Endothelial cell of coronary artery (primary cell): ENCODE results near the gene CACNG7. TPM values are rescaled to one million over a fixed set of nuclear protein-coding genes. Genes with fewer than 3 reads are reported as not detected.

ENCODE experiments used
- total RNA-seq: library from RNA; depleted of rRNA; stranded (reverse); fragments of >200 nt; gene quantifications from 2 replicates; pipeline ENCODE4 v1.2.3, GENCODE V29; 2014

CACNG7 gene, protein sequence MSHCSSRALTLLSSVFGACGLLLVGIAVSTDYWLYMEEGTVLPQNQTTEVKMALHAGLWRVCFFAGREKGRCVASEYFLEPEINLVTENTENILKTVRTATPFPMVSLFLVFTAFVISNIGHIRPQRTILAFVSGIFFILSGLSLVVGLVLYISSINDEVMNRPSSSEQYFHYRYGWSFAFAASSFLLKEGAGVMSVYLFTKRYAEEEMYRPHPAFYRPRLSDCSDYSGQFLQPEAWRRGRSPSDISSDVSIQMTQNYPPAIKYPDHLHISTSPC
- 0.18 and 0.38 TPM in 2 replicates for total RNA-seq

DNA sequence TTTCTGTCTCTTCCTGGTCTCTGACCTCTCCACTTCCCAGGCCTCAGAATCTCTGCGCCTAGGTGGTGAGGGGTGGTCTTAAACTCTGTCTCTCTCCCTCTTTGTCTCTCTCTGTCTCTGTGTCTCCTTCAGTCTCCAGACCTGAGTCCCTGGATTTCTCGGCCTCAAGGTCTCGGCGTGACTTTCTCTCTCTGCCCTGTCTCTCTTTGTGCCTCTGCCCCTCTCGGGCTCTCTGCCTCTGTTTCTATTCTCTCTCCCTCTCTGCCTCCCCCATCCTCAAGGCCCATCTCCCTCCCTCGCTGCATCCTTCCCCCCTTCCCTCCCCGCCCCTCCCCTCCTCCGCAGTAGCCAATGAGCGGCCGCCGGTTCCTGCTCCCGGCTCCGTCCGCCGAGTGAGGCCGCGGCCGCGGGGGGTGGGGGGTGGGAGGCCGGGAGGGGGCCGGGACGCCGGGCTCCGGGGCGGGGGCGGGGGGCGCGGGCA, at the start of gene CACNG7:
Gene CACNG7, plus strand, starts transcription at position 344 of the 481 bp plus-strand sequence. CDS start 3,554 bp downstream, outside the sequence.

DNA sequence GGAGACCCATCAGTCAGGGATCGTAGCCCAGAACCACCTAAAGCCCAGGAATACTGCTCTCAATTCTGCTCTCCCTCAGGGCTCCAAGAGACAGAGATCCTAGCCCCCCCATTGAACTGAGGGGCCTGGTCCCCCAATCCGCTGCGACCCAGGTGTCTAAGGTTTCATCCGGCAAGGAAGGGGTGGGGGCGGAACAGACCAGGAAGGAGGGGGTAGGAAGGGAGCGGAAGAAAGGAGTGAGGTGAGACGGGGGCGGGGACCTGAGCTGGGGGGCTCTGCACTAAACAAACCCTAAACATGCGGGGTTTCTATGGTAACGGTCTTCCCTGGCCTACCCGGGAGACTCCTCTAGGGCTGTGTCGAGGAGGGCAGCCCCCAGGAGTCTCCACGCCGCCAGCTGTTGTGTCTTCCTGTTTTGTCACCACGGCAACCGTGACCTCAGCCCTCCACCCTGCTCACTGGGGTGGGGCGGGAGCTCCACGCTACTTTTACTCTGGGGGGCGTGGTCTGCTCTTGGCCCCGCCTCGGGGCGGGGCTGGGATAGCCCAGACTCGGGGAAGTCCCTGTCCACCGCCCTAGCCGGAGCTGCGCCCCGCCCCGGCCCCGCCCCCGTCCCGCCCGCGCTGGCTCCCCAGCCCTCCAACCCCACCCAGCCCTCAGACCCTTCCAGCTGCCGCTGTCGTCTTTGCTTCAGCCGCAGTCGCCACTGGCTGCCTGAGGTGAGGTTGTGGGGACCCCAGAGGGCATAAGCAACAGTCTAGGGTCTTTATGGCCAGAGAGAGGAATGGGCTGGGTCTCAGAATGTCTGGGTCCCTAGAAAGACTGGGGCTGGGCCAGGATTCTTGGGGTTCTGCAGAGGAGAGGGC, 41.6 kb upstream of the CACNG7 start, which contains the start of gene MYADM:
Gene MYADM, plus strand, starts transcription at position 659 of the 866 bp plus-strand sequence. CDS start 5,647 bp downstream, outside the sequence.

DNA sequence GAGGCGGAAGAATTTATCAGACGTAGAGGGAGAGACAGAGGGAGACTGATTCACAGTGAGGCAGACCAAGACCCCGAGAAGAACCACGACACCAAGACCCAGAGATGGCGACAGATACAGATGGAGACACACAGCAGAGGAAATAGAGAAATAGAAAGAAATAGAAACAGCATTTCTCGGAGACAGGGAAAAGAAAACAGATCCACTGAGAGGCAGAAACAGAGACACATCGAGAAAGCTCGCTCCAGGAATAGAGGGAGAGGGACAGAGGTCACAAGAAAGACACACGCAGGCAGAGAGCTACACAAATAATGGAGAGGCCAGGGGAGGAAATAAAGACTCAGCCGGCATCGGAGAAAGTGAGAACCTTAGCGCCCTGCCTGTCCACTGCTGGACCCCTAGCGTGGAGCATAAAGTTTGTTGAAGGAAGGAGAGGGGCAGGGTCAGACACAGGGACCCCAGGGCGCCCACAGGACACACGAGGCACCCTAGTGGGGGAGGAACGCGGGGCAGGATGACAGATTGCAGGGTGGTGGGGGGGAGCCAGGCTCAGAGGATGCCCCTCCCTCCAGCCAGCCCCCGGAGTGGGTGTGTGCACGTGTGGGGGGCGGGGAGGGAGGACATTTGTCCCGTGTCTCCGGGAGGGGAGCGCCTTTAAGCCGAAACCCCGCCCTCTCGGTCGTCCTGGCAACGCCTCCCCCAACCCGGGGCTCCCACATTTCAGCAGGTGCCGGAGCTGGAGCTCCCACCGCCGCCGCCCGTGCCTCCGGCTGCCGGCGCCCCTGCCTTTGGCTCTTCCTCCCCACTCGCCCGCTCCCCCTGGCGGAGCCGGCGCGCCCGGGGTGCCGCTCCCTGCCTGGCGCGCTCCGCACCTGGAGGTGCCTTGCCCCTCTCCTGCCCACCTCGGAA, 27.3 kb upstream of the CACNG7 start, which contains the start of gene PRKCG:
Gene PRKCG, plus strand, starts transcription at position 716 of the 909 bp plus-strand sequence. CDS start 298 bp downstream, outside the sequence.

DNA sequence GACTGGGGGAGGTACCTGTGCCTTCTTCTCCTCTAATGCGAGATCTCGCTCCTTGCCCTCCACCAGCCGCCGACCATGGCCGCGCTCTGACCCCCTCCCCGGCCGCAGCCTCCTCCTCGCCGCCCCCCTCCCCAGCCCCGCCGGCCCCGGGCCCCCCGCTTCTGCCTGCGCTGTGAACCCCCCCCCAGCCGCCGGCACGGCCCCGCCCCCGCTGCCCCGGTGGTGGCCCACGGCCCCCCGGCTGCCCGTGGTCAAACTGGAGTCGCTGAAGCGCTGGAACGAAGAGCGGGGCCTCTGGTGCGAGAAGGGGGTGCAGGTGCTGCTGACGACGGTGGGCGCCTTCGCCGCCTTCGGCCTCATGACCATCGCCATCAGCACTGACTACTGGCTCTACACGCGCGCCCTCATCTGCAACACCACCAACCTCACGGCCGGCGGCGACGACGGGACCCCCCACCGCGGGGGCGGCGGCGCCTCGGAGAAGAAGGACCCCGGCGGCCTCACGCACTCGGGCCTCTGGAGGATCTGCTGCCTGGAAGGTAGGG, 53.9 kb downstream of the CACNG7 start, which contains the start of gene CACNG8:
Gene CACNG8, plus strand, starts transcription at position 51 of the 545 bp plus-strand sequence.

DNA sequence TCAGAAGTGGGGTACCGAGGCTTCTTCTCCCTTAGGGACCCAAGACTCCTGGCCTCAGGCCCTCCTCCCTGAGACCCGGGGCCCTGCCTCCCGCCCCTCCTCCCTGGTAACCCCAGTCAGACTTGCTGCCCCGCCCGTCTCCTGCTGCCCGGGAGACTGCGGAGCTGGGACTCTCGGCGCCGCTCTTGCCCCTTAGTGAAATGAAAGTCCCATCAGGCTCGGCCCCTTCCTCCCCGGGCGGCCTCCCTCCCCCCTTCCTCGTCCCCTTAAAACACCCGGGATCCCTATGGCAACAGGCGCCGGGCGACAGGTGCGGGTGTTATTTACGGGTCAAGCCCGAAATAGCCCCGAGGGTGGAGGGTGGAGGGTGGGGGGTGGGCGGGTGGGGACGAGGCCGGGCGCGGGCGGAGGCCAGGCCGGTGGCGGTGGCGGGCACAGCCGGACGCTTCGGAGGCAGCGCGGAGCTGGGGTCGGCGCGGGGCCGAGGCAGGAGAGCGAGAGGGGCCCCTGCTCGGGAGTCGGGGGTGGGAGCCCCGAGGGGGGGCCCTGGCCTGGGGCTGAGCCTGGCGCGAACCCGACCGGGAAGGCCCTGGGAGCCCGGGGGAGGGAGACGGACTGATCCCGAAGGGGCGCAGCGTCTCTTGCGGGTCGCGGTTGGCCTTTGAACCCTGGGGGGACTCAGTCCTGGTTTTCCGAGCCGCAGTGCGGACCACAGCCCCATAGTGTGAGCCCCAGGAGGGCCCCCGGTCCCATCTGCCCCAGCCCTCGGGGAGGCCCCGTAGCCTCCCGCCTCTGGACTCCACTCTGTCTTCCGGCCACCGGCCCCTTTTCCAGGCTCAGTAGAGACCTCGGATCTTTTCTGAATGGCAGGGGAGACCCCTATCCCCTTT, 82.4 kb downstream of the CACNG7 start, which contains the start of gene CACNG6:
Gene CACNG6, plus strand, starts transcription at position 414 of the 890 bp plus-strand sequence. CDS start 1,241 bp downstream, outside the sequence.

Other genes with a start within 250 kb of the CACNG7 start
- gene NLRP12, start 85.0 kb upstream of the CACNG7 start, total RNA-seq, result 1.3 and 2.1 TPM in 2 replicates
- gene MYADM, start 41.4 kb upstream of the CACNG7 start, total RNA-seq, result 7.6 and 14.1 TPM in 2 replicates
- 0.09 TPM in 1 of 2 replicates, not detected in the other for gene PRKCG, start 27.1 kb upstream of the CACNG7 start, total RNA-seq
- 1.7 and 3.6 TPM in 2 replicates for gene CACNG8, start 53.7 kb downstream of the CACNG7 start, total RNA-seq
- 1.6 and 3.3 TPM in 2 replicates for gene CACNG6, start 82.4 kb downstream of the CACNG7 start, total RNA-seq
- not detected in 2 replicates for gene VSTM1, start 154.6 kb downstream of the CACNG7 start, total RNA-seq
- not detected in 2 replicates for gene TARM1, start 172.1 kb downstream of the CACNG7 start, total RNA-seq
- gene OSCAR, start 191.5 kb downstream of the CACNG7 start, total RNA-seq, result 0.19 TPM in 1 of 2 replicates, not detected in the other
- 15.0 and 18.3 TPM in 2 replicates for gene NDUFA3, start 193.6 kb downstream of the CACNG7 start, total RNA-seq
- 23.1 and 28.9 TPM in 2 replicates for gene TFPT, start 206.4 kb downstream of the CACNG7 start, total RNA-seq
- gene PRPF31, start 206.5 kb downstream of the CACNG7 start, total RNA-seq, result 68.6 and 74.4 TPM in 2 replicates
- gene CNOT3, start 228.5 kb downstream of the CACNG7 start, total RNA-seq, result 11.3 and 11.4 TPM in 2 replicates